ENCODE measurements around the gene INPP5D. TPM values are rescaled to one million over a fixed set of nuclear protein-coding genes. Genes with fewer than 3 reads are reported as not detected.

Gene INPP5D
- total and polyA plus RNA-seq, 4 donors = 7.6 to 26.1 (median 25.3) TPM

DNA sequence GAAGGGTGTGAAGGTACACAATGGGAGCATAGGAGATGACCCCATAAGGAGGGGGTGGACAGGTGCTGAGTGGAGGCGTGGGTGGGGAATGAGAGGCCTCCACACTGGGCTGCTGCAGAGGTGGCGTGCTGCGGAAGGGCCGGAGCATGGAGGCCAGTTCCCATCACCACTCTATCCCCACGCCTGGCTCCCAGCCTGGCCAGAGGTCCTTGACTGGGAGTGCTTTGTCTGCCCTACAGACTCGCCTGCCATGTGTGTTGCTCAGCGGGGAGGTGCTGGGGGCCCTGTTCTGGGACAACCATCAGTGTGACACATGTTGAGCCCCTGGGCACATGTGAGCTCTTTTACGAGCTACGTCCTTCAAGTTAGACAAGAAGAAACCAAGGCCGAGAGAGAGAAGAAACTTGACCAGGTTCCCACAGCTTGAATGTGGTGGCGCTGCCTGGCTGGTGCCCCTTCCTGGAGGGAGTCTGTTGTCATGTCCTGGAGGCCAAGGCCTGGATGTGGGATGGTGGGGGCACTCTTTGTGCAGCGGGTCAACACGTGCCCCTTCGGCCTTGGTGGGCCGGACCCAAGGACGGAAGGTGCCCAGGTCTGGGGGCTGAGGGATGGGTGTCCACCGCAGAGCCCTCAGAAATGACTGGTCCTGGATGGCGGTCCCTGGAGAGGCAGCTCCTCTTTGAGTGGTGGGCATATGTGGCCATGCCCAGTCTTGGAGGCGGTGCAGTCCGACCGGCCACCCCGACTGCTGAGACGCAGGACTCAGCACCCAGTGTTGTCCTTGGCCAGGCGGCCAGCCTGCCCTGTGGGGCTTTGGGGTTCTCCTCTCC, 1.2 kb upstream of the INPP5D start:
- H3K4me1 ChIP-seq (ENCODE audit: control insufficient read depth in 5 of 5, insufficient read depth in 5 of 5, low read length in 5 of 5) = peaks cover 0 to 23% (median 8%) of the 10 kb centered on the region in 5 donors
- peak overlapping the region in 1 of 2 donors; percentile 96 for H3K27ac ChIP-seq (ENCODE audit: low read depth in 1 of 2, low read length in 1 of 2)
- H3K36me3 ChIP-seq (ENCODE audit: control insufficient read depth in 4 of 4, insufficient read depth in 4 of 4, low read length in 4 of 4) = no peaks in the 10 kb centered on the region
- ATAC-seq (ENCODE audit: insufficient read depth, low FRiP score) = no peak
- DNase-seq = no peak
- no peaks in the 10 kb centered on the region for H3K9me3 ChIP-seq (ENCODE audit: control insufficient read depth in 4 of 4, insufficient read depth in 3 of 4, low read length in 3 of 4)
- TF ChIP-seq, protein P1, sequence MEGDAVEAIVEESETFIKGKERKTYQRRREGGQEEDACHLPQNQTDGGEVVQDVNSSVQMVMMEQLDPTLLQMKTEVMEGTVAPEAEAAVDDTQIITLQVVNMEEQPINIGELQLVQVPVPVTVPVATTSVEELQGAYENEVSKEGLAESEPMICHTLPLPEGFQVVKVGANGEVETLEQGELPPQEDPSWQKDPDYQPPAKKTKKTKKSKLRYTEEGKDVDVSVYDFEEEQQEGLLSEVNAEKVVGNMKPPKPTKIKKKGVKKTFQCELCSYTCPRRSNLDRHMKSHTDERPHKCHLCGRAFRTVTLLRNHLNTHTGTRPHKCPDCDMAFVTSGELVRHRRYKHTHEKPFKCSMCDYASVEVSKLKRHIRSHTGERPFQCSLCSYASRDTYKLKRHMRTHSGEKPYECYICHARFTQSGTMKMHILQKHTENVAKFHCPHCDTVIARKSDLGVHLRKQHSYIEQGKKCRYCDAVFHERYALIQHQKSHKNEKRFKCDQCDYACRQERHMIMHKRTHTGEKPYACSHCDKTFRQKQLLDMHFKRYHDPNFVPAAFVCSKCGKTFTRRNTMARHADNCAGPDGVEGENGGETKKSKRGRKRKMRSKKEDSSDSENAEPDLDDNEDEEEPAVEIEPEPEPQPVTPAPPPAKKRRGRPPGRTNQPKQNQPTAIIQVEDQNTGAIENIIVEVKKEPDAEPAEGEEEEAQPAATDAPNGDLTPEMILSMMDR (IDR thresholded peaks at IDR 0.05; ENCODE audit: control extremely low read depth, extremely low read depth) = no peak
- 94% methylated on average over 24 of the region's 24 CpGs for WGBS, 2 donors
- no peak overlapping the region for H3K4me3 ChIP-seq
- no peak overlapping the region for H3K9ac ChIP-seq (ENCODE audit: insufficient read depth in 1 of 2, low read length in 2 of 2)
- no peaks in the 10 kb centered on the region for H3K27me3 ChIP-seq (ENCODE audit: control insufficient read depth in 3 of 3, insufficient read depth in 3 of 3, low read length in 2 of 3)

DNA sequence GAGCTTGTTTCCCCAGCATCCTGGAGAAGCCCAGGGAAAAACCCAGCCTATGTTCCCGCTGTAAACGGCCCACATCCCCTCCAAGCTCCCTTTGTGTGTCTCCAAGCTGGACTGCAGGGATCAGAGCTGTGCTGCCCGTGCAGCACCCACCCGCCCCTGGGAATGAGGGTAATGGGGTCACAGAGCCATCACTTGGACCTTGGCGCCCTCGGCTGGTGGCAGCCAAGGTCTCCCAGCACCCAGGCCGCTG, 670 bp upstream of the INPP5D start:
- Histone ChIP-seq H3K27me3 (ENCODE audit: control insufficient read depth in 3 of 3, insufficient read depth in 3 of 3, low read length in 2 of 3) (no peaks in the 10 kb centered on the region), H3K9me3 (ENCODE audit: control insufficient read depth in 4 of 4, insufficient read depth in 3 of 4, low read length in 3 of 4) (no peaks in the 10 kb centered on the region), H3K27ac (ENCODE audit: low read depth in 1 of 2, low read length in 1 of 2) (peak overlapping the region; percentile 62 to 96), H3K36me3 (ENCODE audit: control insufficient read depth in 4 of 4, insufficient read depth in 4 of 4, low read length in 4 of 4) (no peaks in the 10 kb centered on the region), H3K4me1 (ENCODE audit: control insufficient read depth in 5 of 5, insufficient read depth in 5 of 5, low read length in 5 of 5) (peaks cover 0 to 25% (median 8%) of the 10 kb centered on the region in 5 donors), H3K4me3 (no peak overlapping the region), H3K9ac (ENCODE audit: insufficient read depth in 1 of 2, low read length in 2 of 2) (no peak overlapping the region)
- no peak for DNase-seq
- TF ChIP-seq, protein P1 (IDR thresholded peaks at IDR 0.05; ENCODE audit: control extremely low read depth, extremely low read depth) = no peak
- 35 to 63% methylated on average over 7 of the region's 7 CpGs for WGBS, 2 donors
- ATAC-seq (ENCODE audit: insufficient read depth, low FRiP score) = no peak

DNA sequence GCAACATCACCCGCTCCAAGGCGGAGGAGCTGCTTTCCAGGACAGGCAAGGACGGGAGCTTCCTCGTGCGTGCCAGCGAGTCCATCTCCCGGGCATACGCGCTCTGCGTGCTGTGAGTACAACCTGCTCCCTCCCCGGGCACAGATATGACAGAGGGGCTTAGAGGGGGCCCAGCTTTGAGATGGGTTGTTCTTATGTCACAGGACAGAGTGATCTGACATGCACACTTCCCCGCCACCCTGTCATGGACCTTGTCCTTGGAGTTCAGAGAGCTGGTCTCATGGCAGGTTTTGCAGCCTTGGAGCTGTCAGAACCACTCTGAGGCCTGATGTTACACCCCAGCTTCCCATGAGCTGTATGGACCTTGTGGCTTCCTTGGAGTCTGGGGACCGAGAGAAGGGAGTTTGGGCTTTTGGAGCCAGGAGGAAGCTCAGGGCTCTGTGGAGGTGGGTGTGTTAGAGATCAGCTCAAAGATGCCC, 398 bp downstream of the INPP5D start:
- DNase-seq = no peak
- H3K4me1 ChIP-seq (ENCODE audit: control insufficient read depth in 5 of 5, insufficient read depth in 5 of 5, low read length in 5 of 5) = peaks cover 0 to 26% (median 8%) of the 10 kb centered on the region in 5 donors
- no peak for ATAC-seq (ENCODE audit: insufficient read depth, low FRiP score)

More for the DNA sequence above, 398 bp downstream of the INPP5D start:
- TF ChIP-seq, protein P1 (IDR thresholded peaks at IDR 0.05; ENCODE audit: control extremely low read depth, extremely low read depth) = no peak
- Histone ChIP-seq H3K9ac (ENCODE audit: insufficient read depth in 1 of 2, low read length in 2 of 2) (peak overlapping the region in 1 of 2 donors; percentile 47), H3K4me3 (peak overlapping the region; percentile 54), H3K9me3 (ENCODE audit: control insufficient read depth in 4 of 4, insufficient read depth in 3 of 4, low read length in 3 of 4) (no peaks in the 10 kb centered on the region), H3K27me3 (ENCODE audit: control insufficient read depth in 3 of 3, insufficient read depth in 3 of 3, low read length in 2 of 3) (no peaks in the 10 kb centered on the region), H3K36me3 (ENCODE audit: control insufficient read depth in 4 of 4, insufficient read depth in 4 of 4, low read length in 4 of 4) (no peaks in the 10 kb centered on the region), H3K27ac (ENCODE audit: low read depth in 1 of 2, low read length in 1 of 2) (peak overlapping the region; percentile 54 to 96)
- 39 to 44% methylated on average over 13 of the region's 13 CpGs for WGBS, 2 donors

Data from lung (tissue), 12 donors.